ENCODE data around the gene BCAS3.

The BCAS3 gene

DNA sequence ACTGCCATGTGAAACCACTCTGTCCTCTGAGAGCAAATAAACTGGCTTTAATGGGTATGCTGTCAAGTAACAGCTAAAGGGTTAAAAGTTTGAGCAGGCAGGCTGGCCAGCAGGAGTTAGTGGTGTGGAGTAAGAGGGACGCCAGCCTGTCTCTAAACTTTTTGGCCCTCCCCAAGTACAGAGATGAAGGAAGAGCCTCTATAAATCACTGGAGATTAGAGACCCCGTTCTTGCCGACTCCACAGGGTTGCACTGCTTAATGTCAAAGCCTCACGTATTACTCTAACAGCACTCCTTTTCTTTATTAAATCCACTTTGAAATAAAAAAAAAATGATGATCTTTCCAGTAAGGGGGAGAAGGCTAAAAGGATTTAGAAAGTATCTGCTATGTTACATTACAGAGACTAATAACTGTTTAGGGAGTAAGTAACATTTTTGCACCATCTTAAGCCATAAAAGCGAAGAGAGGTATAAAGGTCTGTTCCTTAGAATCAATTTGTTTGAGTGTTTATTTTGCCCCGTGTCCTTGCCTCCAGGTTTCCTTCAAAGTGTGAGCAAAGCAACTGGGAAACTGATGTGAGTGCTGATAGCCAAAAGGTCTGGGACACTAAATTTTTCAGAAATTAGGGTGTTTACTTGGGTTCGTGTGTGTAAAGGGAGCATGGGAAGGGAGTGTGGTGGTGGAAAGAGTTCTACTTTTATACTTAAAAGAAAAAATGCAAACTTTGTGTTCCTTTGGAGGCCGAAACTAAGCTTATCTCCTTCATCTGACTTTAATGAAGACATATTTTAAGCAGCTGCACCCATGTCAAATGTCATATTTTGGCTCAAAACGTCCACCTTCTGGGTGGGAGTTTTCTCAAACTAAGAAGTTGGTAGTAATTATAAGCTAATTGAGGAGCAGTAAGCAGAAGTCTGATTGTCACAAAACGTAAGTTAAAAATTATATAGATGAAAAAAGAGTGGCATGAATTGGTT is 612.0 kb downstream of the BCAS3 start:
- no peak for DNase-seq (ENCODE audit: low read depth)

GRCh38 chr17:61291451-61292285 is 614.0 kb downstream of the BCAS3 start:
- DNase-seq (ENCODE audit: low read depth), result no peak

DNA sequence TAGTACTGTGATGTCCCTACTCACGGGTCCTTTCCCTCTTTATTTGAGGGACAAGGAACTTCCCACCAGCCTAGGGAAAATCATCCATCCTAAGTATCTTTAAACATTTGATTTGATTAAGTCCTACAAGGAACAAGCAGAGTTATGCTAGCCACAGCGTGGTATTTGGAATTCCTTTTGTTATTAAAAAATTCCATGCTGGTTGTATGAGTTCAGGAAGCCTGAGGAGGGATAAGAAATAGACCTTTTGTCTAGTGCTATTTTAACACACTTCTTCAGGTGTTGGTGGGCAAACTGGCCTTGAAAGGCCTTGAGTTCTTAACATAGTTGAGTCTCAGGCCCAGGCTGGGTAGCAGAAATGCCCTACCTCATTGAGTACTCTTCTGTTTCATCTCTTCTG is 616.6 kb downstream of the BCAS3 start:
- DNase-seq (ENCODE audit: low read depth), result no peak

- DNase-seq (ENCODE audit: low read depth), result no peak
Observed at GRCh38 chr17:61294777-61295176, 617.1 kb downstream of the BCAS3 start.

DNA sequence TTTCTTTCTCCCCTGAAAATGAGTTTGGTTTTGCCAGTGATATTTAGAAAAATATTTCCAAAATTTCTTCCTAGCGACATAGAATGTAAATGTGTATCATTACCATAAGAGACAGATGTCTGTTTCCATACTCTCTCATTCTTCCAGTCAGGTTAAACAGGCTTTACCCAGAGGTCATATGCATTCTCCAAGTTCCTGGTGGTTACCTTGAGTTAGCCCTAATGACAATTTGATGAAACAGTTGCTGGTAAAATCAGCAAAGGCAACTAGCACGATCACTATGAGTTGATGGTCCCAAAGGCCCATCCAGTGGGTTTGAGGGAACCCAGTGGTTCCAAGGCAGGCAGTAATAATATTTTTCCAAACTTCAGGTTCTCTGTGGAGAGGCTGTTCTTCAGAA is 618.4 kb downstream of the BCAS3 start:
- no peak for DNase-seq (ENCODE audit: low read depth)

- DNase-seq (ENCODE audit: low read depth), result no peak
Observed at GRCh38 chr17:61299517-61300513, 622.2 kb downstream of the BCAS3 start.

DNA sequence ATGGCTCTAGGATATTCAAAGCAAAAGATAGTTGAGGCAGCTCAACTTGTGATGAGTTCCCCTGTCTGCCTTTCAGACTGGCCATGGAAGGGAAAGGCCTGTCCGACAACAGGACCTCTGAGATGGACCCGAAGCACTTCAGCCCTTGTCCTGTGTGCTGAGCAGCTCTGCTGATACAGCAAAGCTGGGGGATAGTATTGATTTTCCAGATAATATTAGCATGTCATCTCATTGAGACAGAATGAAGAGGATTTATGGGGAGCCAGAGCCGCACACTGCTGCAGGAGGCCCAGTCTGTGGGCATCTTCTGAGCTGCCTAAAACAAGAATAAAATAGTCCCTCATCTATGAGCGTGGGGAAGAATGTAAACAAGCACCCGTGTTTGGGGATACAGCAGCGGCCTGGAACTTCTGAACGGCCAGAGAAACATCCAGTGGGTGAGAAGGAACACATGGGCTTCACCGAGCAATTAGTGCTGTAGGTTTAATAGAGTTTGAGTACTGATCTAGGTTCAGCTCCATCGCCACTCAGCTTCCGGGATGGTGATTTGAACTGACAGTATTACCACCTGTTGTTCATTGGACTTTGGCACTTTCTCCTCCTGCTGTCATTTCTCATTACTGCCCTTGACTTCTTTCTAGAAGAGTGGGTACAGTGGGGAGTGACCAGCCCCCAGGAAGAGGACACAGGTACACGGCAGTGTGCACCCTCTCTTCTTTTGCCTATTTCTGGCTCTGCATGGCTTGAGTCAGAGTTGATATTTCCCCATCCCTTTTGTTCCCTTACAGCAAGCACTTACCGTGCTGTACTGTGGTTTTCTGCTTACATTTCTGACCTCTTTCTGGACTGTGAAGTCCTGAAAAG is 625.5 kb downstream of the BCAS3 start:
- DNase-seq (ENCODE audit: low read depth), result no peak

- DNase-seq (ENCODE audit: low read depth), result no peak
Observed at GRCh38 chr17:61303817-61304096, 626.1 kb downstream of the BCAS3 start.

DNA sequence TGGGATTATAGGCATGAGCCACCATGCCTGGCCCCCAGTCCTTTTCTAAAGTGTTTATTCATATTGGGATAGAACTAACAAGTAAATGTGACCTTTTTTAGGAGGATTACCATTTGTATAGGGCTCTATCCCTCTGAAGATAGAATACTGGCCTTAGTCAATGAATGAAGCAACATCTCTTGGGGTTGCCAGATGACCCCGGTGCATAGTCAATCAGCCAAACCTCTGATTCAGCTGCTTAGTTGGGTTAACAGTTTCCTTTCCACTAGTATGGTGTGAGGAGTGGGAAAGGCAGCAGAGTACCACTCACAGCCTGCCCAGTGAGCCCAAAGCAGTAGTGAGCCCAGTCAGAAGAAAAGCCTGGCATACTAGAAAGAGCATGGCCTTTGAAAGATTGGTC is 627.4 kb downstream of the BCAS3 start:
- no peak for DNase-seq (ENCODE audit: low read depth)

DNA sequence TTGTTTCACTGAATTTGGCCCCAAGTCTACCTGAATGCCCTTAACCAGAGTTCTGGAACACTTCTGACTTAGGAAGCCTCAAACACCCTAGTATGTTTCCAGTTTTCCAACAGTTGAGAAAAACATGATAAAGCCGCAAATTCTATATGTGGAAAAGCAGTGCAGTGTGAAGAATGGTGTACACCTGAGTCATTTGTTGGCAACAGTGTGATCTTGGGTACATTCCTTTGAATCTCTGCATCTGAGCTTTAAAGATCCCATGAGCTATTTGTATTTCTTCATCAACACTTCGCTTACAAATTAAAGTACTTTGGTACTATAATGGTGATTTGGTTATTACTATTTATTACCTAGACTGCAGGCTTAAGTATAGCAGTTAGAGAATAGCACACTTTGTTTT is 628.4 kb downstream of the BCAS3 start:
- no peak for DNase-seq (ENCODE audit: low read depth)

- DNase-seq (ENCODE audit: low read depth), result no peak
Observed at GRCh38 chr17:61307905-61308886, 630.5 kb downstream of the BCAS3 start.

DNA sequence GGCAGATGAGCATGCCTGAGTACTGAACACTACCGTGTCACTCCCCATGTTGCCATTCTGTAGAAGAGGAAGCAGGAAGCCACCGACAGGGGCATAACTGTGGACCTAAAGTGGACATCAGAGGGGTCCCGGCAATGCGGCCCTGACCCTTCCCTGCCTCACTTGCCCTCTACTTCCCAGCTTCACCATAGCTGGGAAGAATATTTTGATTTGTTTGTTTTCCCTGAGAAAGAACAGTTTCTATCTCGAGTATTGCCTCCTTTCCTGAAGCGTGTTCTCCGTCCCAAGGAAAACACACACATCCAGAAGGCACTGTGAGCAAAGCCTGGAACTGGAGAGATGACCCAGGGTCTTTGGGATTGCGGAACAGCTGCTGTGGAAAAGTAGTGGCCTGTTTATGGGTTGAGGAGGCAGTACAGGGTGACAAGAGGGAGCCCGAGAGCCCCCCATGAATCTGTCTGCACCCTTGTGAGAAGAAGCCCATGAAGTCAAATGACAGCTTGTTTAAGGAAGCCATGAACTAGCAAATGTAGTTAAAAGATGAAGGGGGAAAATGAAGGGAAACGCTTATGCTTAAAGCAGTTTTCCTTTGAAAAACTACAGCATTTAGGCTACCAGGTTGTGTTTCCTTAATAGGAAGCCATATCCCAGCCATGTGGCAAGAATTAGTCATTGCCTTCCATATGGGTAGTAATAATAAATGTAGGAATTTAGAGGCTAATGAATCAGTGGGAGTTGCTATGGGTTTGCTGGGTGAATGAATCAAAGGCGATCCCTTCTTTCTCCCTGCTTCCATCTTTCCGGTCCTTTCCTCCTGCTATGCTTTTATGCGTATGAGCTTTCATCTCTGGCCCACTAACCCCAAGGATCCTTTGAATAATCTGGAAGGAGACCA is 632.0 kb downstream of the BCAS3 start:
- DNase-seq (ENCODE audit: low read depth), result no peak

GRCh38 chr17:61310590-61310989 is 632.9 kb downstream of the BCAS3 start:
- no peak for DNase-seq (ENCODE audit: low read depth)

DNA sequence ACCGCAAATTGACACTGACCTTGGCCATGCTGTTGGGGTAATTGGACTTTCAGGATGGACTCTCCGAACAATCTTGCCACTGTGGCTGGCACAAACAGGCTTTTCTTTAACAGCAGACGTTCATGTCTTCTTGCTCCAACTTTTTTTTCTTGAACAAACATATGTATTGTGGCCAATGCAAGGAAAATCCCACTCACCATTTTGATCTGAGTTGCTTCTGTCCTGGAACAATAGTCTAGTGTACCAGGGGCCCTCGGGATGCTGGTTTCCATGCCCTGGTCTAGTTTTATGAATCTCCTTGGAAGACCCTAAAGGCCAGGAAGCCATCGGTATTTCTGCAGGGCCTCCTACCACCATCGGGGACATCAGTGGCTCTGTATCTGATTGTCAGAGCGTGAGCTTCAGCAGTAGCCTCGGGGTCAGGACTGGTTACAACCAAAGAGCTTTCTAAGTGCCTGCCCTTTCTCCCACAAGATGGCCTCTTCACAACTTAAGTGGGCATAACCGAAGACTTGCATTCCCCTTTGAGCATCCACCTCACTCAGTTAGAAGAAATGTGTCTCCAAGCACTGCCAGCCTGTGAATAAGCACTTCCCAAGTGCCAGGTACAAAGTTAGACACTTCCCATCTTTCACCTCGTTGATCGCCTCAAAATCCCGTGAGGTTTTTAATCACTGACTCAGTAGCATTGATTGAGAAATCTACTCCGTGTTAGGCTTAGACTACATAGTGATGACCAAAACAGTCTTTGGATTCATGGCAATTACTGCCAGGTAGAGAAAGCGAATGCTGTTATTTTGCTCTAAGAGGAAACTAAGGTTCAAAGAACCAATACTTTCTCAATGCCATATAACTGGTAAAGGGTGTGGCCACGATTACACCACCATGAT is 635.0 kb downstream of the BCAS3 start:
- no peak for DNase-seq (ENCODE audit: low read depth)

DNA sequence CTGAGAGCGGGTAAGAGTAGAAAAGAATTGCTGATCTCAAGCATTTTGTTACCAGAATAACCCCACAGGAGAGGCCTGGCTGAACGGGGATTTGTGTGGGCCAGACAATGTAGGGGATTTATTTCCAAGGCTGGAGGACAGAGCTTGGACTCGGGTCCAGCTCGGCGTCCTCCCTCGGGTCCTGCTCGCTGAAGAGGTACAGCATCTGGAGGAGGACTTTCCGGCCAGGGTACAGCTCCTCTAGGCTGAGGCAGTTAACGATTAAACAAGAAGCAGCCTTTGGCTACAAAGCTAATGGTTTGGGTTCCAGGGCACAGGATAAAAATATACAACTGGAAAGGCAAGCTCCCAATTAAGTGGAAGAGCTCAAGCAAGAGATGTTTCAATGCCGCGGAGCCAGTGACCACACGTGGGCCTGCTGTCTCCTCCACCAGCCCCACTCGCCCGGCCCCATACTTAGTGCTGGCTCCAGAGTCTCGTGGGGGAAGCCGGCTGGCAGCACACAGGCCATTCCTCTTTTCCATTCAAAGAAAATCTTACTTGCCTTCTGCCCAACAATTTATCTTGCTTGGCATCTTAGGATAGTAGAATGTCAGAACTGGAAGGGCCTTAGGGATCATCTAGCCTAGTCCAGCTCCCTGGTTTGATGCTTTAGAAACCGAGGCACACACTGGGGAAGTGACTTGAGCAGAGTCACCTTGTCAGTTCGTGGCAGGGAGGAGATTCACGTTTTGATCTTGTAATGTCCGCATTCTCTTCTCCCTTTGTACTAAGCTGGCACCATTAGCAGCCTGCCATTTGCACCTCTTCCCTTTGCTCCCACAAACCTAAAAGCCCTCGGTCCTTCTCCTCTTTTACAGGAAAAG is 636.0 kb downstream of the BCAS3 start:
- no peak for DNase-seq (ENCODE audit: low read depth)

- DNase-seq (ENCODE audit: low read depth), result no peak
Observed at GRCh38 chr17:61314368-61315078, 636.9 kb downstream of the BCAS3 start.
